GM12864 (cell line): Measurements from ENCODE around the gene STX16.

ENCODE experiments used
- DNase-seq: peaks from one replicate; pipeline ENCODE4 v3.0.0-alpha.2; 2011; ENCODE audit warnings: low read depth
- H3K4me3 ChIP-seq: 2 replicates; pipeline ENCODE4 v1.5.1; 2011; ENCODE audit warnings: mild to moderate bottlenecking, low read depth, low read length, control low read depth
- CTCF ChIP-seq: IDR thresholded peaks from 2 replicates; pipeline ENCODE4 v1.5.1; 2011; ENCODE audit warnings: low read depth, mild to moderate bottlenecking, moderate library complexity, low read length, control low read depth, inconsistent platforms; ENCODE audit errors: missing control alignments

The STX16 gene

GRCh38 chr20:58699623-58700107, 48.6 kb downstream of the STX16 start:
- TF ChIP-seq CTCF: no peak
- no peak overlapping the region for H3K4me3 ChIP-seq
- DNase-seq: no peak

GRCh38 chr20:58700121-58700821, 49.2 kb downstream of the STX16 start:
- TF ChIP-seq CTCF: no peak
- no peak overlapping the region for H3K4me3 ChIP-seq
- no peak for DNase-seq

- H3K4me3 ChIP-seq: no peak overlapping the region
Observed at GRCh38 chr20:58700823-58701222, 49.7 kb downstream of the STX16 start.

GRCh38 chr20:58701431-58702160, 50.5 kb downstream of the STX16 start:
- no peak overlapping the region for H3K4me3 ChIP-seq
- no peak for DNase-seq
- TF ChIP-seq CTCF: no peak

More at GRCh38 chr20:58700823-58701222, 49.7 kb downstream of the STX16 start:
- no peak for DNase-seq
- TF ChIP-seq CTCF: no peak

- DNase-seq: no peak
- H3K4me3 ChIP-seq: no peak overlapping the region
- TF ChIP-seq CTCF: no peak
Observed at GRCh38 chr20:58702161-58702510, 51.1 kb downstream of the STX16 start.

GRCh38 chr20:58702859-58703648, 52.0 kb downstream of the STX16 start:
- DNase-seq: no peak
- no peak overlapping the region for H3K4me3 ChIP-seq
- TF ChIP-seq CTCF: peak; percentile 34
